NT2/D1 (cell line): Measurements from ENCODE around the gene ST6GALNAC4.

Experiments
- SUZ12 ChIP-seq: IDR thresholded peaks from 2 replicates; pipeline ENCODE4 v1.6.1; 2011; ENCODE audit not compliant: insufficient read length, insufficient read depth; ENCODE audit errors: extremely low read depth
- YY1 ChIP-seq: IDR thresholded peaks from 2 replicates; pipeline ENCODE4 v1.6.1; 2011; ENCODE audit not compliant: insufficient read length, insufficient read depth
- ZNF274 ChIP-seq: IDR thresholded peaks from 2 replicates; pipeline ENCODE4 v1.6.1; 2011; ENCODE audit warnings: mild to moderate bottlenecking, low read depth, low read length

DNA sequence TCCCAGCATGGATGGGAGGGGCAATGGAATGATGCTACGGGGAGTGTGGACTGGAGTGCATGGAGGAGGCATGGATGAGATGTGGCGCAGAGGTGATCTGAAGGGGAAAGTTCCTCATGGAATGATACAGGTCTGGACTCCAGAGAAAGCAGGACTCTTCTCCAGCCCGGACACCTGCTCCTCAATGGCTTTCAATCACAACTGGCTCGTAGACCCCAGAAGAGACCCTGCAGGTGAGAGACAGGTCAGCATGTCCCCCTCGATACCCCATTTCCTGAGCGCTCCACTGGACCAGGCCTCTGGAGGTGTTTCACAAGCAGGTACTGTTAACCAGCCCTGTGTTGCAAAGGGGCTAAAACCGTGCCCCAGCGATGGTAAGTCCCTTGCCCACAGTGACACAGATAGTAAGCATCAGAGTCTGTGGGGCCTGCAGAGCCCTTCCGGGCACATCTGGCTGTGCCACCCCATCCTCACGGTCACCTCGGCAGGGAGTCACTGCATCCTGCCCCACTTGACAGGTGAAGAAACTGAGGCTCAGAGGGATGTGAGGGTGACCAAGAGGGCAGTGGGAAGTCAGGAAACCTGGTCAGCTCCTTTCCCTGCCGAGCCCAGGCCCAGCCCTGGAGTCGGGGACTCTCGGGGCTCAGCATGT is 26.3 kb upstream of the ST6GALNAC4 start:
- TF ChIP-seq ZNF274 (no peak), YY1 (no peak), SUZ12 (no peak)
